ENCODE results near the gene TCEA3. TPM values are rescaled to one million over a fixed set of nuclear protein-coding genes. Genes with fewer than 3 reads are reported as not detected.

The TCEA3 gene
- polyA plus RNA-seq, 1 donor (not counting 4 experiments of a cell fraction or from before 2014, with no cell fraction given) = 0.38 TPM

GRCh38 chr1:23403038-23403336 is 21.6 kb downstream of the TCEA3 start:
- peak; percentile 83 for FAIRE-seq

GRCh38 chr1:23402286-23403037 is 22.1 kb downstream of the TCEA3 start:
- Histone ChIP-seq H3K4me2 (ENCODE audit: control insufficient read depth, extremely low read depth, insufficient read depth, low read depth, low read length) (peak overlapping the region; percentile 74), H3K4me3 (ENCODE audit: control insufficient read depth in 2 of 3, extremely low read depth in 1 of 3, insufficient read depth in 2 of 3, low read depth in 1 of 3, low read length in 3 of 3) (peak overlapping the region in 1 of 3 experiments; percentile 6), H3K9me1 (ENCODE audit: control insufficient read depth, extremely low read depth, insufficient read depth, low read length) (peaks cover 2% of the 10 kb centered on the region), H3K9me3 (ENCODE audit: control insufficient read depth, low read depth, low read length) (no peaks in the 10 kb centered on the region), H2AFZ (ENCODE audit: control insufficient read depth, low read length) (peak overlapping the region; percentile 67), H3K36me3 (ENCODE audit: control insufficient read depth in 2 of 2, extremely low read depth in 1 of 2, insufficient read depth in 2 of 2, low read length in 2 of 2) (no peaks in the 10 kb centered on the region), H3K27ac (ENCODE audit: control insufficient read depth, insufficient read depth, low read length) (peak overlapping the region; percentile 80), H4K20me1 (ENCODE audit: control insufficient read depth, extremely low read depth, insufficient read depth, low read length) (no peaks in the 10 kb centered on the region), H3K27me3 (ENCODE audit: control insufficient read depth, extremely low read depth, insufficient read depth, low read length) (no peaks in the 10 kb centered on the region), H3K9ac (ENCODE audit: control insufficient read depth, extremely low read depth, insufficient read depth, low read length) (peak overlapping the region; percentile 38), H3K79me2 (ENCODE audit: control insufficient read depth, insufficient read depth, low read length) (no peaks in the 10 kb centered on the region), H3K4me1 (ENCODE audit: control insufficient read depth, extremely low read depth, insufficient read depth, low read length) (peaks cover 30% of the 10 kb centered on the region)
- DNase-seq (ENCODE audit: low read depth, low spot score) = no peak
- dilution Hi-C loops (cut with MboI; ENCODE audit: extremely low pct_ligation_motif_present, low sequenced_read_pairs) = no loop called here
- FAIRE-seq = no peak
- TF ChIP-seq EZH2 (IDR thresholded peaks at IDR 0.05; ENCODE audit: low read length) (no peak), CTCF (optimal IDR thresholded peaks at IDR 0.05 in 1 of 3, IDR thresholded peaks at IDR 0.05 in 1 of 3, conservative IDR thresholded peaks at IDR 0.05 in 1 of 3; ENCODE audit: extremely low read depth in 1 of 3, insufficient read depth in 2 of 3, low read length in 3 of 3) (no peak)

More at GRCh38 chr1:23403038-23403336, 21.6 kb downstream of the TCEA3 start:
- no peaks in the 10 kb centered on the region for H3K9me3 ChIP-seq (ENCODE audit: control insufficient read depth, low read depth, low read length)
- no peak for TF ChIP-seq EZH2 (IDR thresholded peaks at IDR 0.05; ENCODE audit: low read length)
- no peak for TF ChIP-seq CTCF (optimal IDR thresholded peaks at IDR 0.05 in 1 of 3, IDR thresholded peaks at IDR 0.05 in 1 of 3, conservative IDR thresholded peaks at IDR 0.05 in 1 of 3; ENCODE audit: extremely low read depth in 1 of 3, insufficient read depth in 2 of 3, low read length in 3 of 3)
- H3K4me3 ChIP-seq (ENCODE audit: control insufficient read depth in 2 of 3, extremely low read depth in 1 of 3, insufficient read depth in 2 of 3, low read depth in 1 of 3, low read length in 3 of 3) = peak overlapping the region in 1 of 3 experiments; percentile 15
- H3K79me2 ChIP-seq (ENCODE audit: control insufficient read depth, insufficient read depth, low read length) = no peaks in the 10 kb centered on the region
- H3K4me2 ChIP-seq (ENCODE audit: control insufficient read depth, extremely low read depth, insufficient read depth, low read depth, low read length) = peak overlapping the region; percentile 74
- dilution Hi-C loops (cut with MboI; ENCODE audit: extremely low pct_ligation_motif_present, low sequenced_read_pairs) = no loop called here
- peak overlapping the region; percentile 24 for H3K9ac ChIP-seq (ENCODE audit: control insufficient read depth, extremely low read depth, insufficient read depth, low read length)
- no peaks in the 10 kb centered on the region for H3K27me3 ChIP-seq (ENCODE audit: control insufficient read depth, extremely low read depth, insufficient read depth, low read length)
- H3K9me1 ChIP-seq (ENCODE audit: control insufficient read depth, extremely low read depth, insufficient read depth, low read length) = peaks cover 2% of the 10 kb centered on the region
- H4K20me1 ChIP-seq (ENCODE audit: control insufficient read depth, extremely low read depth, insufficient read depth, low read length) = no peaks in the 10 kb centered on the region
- peak overlapping the region; percentile 67 for H2AFZ ChIP-seq (ENCODE audit: control insufficient read depth, low read length)
- peak overlapping the region; percentile 80 for H3K27ac ChIP-seq (ENCODE audit: control insufficient read depth, insufficient read depth, low read length)
- DNase-seq (ENCODE audit: low read depth, low spot score) = no peak
- peaks cover 30% of the 10 kb centered on the region for H3K4me1 ChIP-seq (ENCODE audit: control insufficient read depth, extremely low read depth, insufficient read depth, low read length)
- H3K36me3 ChIP-seq (ENCODE audit: control insufficient read depth in 2 of 2, extremely low read depth in 1 of 2, insufficient read depth in 2 of 2, low read length in 2 of 2) = no peaks in the 10 kb centered on the region

Measured in keratinocyte (primary cell).